Adrenal gland (tissue), 5 donors: ENCODE data around the gene ALDH1A1.

Source experiments
- POLR2A ChIP-seq, 2 donors: fragments of 450-650 bp; IDR thresholded peaks; one replicate each; pipeline ENCODE4 v1.6.1; 2017; ENCODE audit warnings: antibody characterized with exemption in 2 of 2, mild to moderate bottlenecking in 2 of 2, moderate library complexity in 1 of 2
- TF ChIP-seq, protein P1 (sequence below), 6 experiments: fragments of 450-650 bp in 4 of 6; fragments of 200-600 bp in 2 of 6; sonication (generic) in 1 of 6; IDR thresholded peaks; 1 replicate in 5 of 6; 2 replicates in 1 of 6; pipeline versions ENCODE4 v1.5.1 to v1.8.0; 2016 to 2021; ENCODE audit warnings: antibody characterized with exemption in 6 of 6, mild to moderate bottlenecking in 2 of 6, moderate library complexity in 1 of 6
- donor health status: DM: no; HTN: no; CAD: no.

DNA sequence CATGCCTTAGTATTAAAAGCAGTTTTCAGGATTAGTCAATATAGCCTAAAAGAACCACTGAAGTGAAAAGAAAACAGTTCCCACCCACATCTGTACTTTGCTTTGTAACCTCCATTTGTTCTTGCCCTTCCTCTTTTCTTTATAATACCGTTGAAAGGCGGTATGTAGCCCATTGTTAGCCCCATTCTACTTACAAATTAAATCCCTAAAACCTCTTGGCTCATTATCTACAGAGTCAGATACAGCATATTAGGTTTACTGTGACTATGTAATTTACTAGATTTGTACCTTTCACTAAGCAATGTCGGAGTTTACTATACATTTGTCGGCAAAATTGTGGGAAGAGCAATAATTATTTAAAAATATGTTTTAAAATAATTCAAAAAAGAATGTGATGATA, 17.3 kb downstream of the ALDH1A1 start:
- TF ChIP-seq, protein P1, sequence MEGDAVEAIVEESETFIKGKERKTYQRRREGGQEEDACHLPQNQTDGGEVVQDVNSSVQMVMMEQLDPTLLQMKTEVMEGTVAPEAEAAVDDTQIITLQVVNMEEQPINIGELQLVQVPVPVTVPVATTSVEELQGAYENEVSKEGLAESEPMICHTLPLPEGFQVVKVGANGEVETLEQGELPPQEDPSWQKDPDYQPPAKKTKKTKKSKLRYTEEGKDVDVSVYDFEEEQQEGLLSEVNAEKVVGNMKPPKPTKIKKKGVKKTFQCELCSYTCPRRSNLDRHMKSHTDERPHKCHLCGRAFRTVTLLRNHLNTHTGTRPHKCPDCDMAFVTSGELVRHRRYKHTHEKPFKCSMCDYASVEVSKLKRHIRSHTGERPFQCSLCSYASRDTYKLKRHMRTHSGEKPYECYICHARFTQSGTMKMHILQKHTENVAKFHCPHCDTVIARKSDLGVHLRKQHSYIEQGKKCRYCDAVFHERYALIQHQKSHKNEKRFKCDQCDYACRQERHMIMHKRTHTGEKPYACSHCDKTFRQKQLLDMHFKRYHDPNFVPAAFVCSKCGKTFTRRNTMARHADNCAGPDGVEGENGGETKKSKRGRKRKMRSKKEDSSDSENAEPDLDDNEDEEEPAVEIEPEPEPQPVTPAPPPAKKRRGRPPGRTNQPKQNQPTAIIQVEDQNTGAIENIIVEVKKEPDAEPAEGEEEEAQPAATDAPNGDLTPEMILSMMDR (IDR thresholded peaks at IDR 0.05) = no peak
- TF ChIP-seq POLR2A (IDR thresholded peaks at IDR 0.05) = no peak
